GM19324 (cell line): ENCODE data around the gene PLIN4.

ENCODE experiments used
- ATAC-seq: cut with Tn5 transposase; IDR thresholded peaks from one replicate; pipeline ENCODE4 v1.9.1; 2021; ENCODE audit warnings: mild to moderate bottlenecking, moderate library complexity; ENCODE audit not compliant: unreplicated experiment, low FRiP score

PLIN4 gene

GRCh38 chr19:4510435-4511255 is 7.6 kb downstream of the PLIN4 start:
- no peak for ATAC-seq

GRCh38 chr19:4508698-4509097 is 9.6 kb downstream of the PLIN4 start:
- no peak for ATAC-seq

GRCh38 chr19:4507804-4508203 is 10.5 kb downstream of the PLIN4 start:
- no peak for ATAC-seq

GRCh38 chr19:4507150-4507452 is 11.2 kb downstream of the PLIN4 start:
- ATAC-seq: no peak

GRCh38 chr19:4506449-4507149 is 11.7 kb downstream of the PLIN4 start:
- ATAC-seq: no peak

GRCh38 chr19:4505570-4506448 is 12.5 kb downstream of the PLIN4 start:
- ATAC-seq: no peak

- ATAC-seq: no peak
These were observed 13.3 kb downstream of the PLIN4 start for GRCh38 chr19:4504891-4505569.

- ATAC-seq: no peak
These were observed 14.0 kb downstream of the PLIN4 start for GRCh38 chr19:4504297-4504701.

- ATAC-seq: no peak
These were observed 14.5 kb downstream of the PLIN4 start for GRCh38 chr19:4503825-4504170.

- no peak for ATAC-seq
These were observed 15.0 kb downstream of the PLIN4 start for GRCh38 chr19:4503132-4503824.

GRCh38 chr19:4502282-4503131 is 15.8 kb downstream of the PLIN4 start:
- no peak for ATAC-seq

- ATAC-seq: no peak
These were observed 16.6 kb downstream of the PLIN4 start for GRCh38 chr19:4501691-4502090.

- ATAC-seq: no peak
These were observed 17.3 kb downstream of the PLIN4 start for GRCh38 chr19:4500841-4501591.

GRCh38 chr19:4499855-4500254 is 18.4 kb downstream of the PLIN4 start:
- no peak for ATAC-seq

GRCh38 chr19:4499318-4499717 is 19.0 kb downstream of the PLIN4 start:
- no peak for ATAC-seq

- no peak for ATAC-seq
These were observed 19.6 kb downstream of the PLIN4 start for GRCh38 chr19:4498694-4499093.

- ATAC-seq: no peak
These were observed 20.4 kb downstream of the PLIN4 start for GRCh38 chr19:4497770-4498389.

GRCh38 chr19:4496304-4496703 is 22.0 kb downstream of the PLIN4 start:
- no peak for ATAC-seq
